MG63 (cell line): ENCODE measurements around the gene LTBP2. TPM values are rescaled to one million over a fixed set of nuclear protein-coding genes. Genes with fewer than 3 reads are reported as not detected.

Source experiments
- DNase-seq: peaks from one replicate; pipeline ENCODE4 v3.0.0-alpha.2; 2020
- H3K27me3 ChIP-seq: fragments of 250-450 bp; sonication (Bioruptor Pico); 2 replicates; pipeline ENCODE4 v1.5.1; 2020; ENCODE audit warnings: mild to moderate bottlenecking, moderate library complexity
- H3K36me3 ChIP-seq: fragments of 250-450 bp; sonication (Bioruptor Pico); 2 replicates; pipeline ENCODE4 v1.5.1; 2020; ENCODE audit warnings: mild to moderate bottlenecking, moderate library complexity
- H3K4me3 ChIP-seq: fragments of 250-450 bp; sonication (Bioruptor Pico); 2 replicates; pipeline ENCODE4 v1.5.1; 2020; ENCODE audit warnings: mild to moderate bottlenecking, moderate library complexity
- H3K9me3 ChIP-seq: fragments of 250-450 bp; sonication (Bioruptor Pico); 2 replicates; pipeline ENCODE4 v1.5.1; 2020; ENCODE audit warnings: mild to moderate bottlenecking, moderate library complexity
- total RNA-seq: library from RNA; depleted of rRNA; stranded (reverse); fragments of >200 nt; shearing (Covaris generic); gene quantifications from 2 replicates; pipeline ENCODE4 v1.2.3, GENCODE V29; 2014; ENCODE audit warnings: low replicate concordance

The LTBP2 gene
- total RNA-seq, 1 experiment from 2014 or later, result 4.5 TPM

DNA sequence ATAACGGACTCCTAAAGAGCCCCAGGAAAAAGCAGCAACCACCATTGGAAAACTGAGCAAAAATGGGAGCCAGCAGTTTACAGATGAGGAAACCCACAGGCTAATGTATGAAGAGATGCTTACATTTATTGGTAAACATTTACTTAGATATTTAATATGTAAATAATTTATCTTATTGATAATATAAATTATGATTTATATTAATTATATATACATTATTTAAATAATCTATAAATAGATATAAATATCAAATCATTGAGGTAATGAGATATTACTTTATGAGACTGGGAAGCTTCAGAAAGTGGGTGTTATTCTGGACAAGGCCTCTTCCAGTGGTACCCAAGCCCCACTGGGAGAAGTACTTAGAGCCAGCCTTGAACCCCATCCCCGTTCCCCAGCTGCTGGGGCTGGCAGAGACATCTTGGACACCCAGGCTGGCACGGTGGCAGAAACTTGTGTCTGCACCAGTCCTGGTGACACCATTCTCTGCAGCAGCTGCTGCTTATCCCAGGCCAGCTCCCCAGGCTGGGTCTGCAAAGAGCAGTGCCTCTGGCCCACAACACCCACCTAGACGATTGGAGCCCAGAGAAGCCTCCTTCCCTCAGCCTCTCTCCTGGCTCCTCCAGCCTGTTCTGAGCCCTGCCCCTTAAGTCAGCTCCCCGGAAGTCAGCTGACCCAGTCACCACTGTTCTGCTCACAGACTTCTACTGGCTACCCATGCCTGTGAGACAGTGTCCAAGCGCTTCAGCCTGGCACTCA, 92.5 kb downstream of the LTBP2 start:
- Histone ChIP-seq H3K27me3 (no peaks in the 10 kb centered on the region), H3K9me3 (no peaks in the 10 kb centered on the region), H3K36me3 (no peaks in the 10 kb centered on the region), H3K4me3 (no peak overlapping the region)
- no peak for DNase-seq

DNA sequence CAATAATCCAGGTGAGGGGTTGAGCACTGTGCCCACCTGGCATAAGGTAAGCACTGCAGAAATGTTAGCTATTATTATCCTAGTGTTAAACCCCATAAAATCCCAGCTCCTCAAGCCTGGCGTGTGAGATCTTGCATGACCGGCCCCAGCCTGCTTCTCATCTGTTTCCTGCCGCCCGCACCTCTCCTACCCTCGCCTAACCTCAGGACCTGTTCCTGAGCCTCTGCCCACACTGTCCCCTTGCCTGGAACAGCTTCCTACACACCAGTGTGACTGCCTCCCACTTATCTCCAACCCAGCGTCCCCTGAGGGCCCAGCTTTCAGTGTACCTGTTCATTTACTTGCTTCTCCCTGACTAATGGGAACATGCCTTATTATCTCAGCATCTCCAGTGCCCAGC, 93.8 kb downstream of the LTBP2 start:
- no peaks in the 10 kb centered on the region for H3K9me3 ChIP-seq
- no peaks in the 10 kb centered on the region for H3K27me3 ChIP-seq
- no peak overlapping the region for H3K4me3 ChIP-seq
- no peak for DNase-seq
- no peaks in the 10 kb centered on the region for H3K36me3 ChIP-seq

DNA sequence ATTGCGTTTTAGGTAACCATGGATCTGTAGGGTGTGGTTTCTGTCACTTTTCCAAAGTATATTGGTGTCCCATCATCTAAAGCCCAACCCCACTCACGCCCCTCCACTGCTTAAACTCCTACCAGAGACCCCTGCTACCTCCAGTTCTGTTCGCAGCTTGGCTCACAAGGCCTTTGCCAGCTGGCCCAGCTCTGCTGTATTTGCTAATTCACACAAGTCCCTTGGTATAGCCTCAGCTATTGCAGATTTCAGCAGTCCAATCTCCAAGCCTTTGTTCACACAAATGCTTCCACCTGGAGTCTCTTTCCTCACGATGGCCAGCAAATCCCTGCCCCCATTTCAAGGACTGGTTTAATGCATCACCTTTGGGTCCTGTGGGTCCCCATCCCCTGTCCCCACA, 94.3 kb downstream of the LTBP2 start:
- DNase-seq, result no peak
- H3K27me3 ChIP-seq, result no peaks in the 10 kb centered on the region
- H3K4me3 ChIP-seq, result no peak overlapping the region
- no peaks in the 10 kb centered on the region for H3K36me3 ChIP-seq
- H3K9me3 ChIP-seq, result no peaks in the 10 kb centered on the region

DNA sequence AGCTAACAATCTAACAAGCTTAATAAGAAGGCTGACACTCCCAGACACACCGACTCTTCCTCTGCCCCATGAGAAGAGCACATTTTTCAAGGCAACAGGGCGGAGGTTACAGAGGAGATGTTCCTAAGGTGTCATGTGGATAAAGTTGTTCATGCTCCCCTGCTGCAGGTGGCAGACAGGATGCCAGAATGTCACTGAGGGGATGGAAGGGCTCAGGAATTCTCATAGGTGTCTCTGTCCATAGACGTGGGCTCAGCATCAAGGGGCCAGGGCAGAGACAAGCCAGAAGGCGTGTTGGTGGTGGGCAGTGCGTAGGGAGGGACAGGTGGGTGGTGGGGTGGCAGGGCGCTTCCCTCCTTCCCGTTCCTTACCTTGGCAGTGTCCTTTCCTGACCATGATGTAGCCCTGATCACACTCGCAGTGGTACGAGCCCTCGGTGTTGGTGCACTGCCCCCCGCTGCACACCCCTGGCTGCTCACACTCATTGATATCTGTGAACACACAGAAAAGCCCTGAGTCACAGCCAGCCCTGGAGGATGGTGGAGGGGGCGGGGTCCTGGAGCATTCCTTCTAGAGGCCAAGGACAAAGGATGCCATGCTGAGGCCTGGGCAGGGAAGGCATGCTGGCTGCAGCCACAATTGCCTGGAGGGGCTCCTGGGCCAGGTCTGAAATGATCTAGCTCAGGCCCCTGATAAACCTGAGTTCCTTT, 95.4 kb downstream of the LTBP2 start:
- Histone ChIP-seq H3K4me3 (no peak overlapping the region), H3K36me3 (no peaks in the 10 kb centered on the region), H3K9me3 (no peaks in the 10 kb centered on the region), H3K27me3 (no peaks in the 10 kb centered on the region)
- DNase-seq, result peak; percentile 44

DNA sequence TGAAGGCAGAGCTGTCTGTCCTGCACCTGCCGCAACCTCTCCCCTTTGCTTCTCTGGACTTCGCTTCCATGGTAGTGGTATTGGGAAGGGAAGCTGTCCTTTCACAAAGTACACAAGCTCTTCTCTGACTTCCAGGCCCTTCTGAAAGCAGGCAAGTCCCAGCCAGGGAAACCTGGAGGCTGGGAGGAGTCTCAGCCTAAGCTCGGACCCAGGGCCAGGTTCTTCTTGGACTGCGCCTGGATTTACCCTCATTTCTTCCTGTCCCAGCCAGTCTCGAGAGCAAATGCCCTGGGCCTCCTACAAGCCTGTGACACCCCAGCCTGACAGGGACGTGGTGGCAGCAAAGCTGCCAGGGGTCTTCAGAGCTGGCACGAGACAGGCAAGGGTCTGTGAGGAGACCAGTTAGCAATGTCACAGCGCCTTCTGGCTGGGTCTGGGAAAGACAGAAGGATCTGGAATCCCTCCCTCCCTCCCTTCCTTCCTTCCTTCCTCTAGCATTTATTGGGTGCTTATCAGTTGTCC, 96.1 kb downstream of the LTBP2 start:
- Histone ChIP-seq H3K9me3 (no peaks in the 10 kb centered on the region), H3K36me3 (no peaks in the 10 kb centered on the region)

DNA sequence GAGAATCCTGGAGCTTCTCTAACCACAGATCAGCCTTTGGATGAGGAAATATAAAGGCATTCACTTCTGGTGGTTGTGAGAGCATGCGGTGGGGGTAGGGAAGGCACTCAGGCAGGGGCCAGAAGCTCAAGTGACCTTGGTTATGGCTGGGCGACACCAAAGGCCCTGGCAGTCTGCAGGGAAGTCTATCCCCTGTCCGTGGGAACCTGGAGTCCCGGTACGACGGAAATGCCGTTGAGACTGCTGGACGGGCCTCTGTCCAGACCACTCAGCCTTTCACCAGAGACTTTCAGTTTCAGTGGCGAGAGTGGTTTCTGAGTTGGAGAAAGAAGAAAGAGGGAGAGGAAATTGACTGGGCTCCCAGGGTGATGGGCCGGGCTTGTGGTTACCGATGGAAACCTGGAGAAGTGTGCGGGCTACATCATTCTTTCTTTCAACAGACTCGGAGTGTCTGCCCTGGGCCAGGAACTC, 97.5 kb downstream of the LTBP2 start:
- peak; percentile 65 for DNase-seq
- H3K27me3 ChIP-seq, result no peaks in the 10 kb centered on the region
- no peaks in the 10 kb centered on the region for H3K9me3 ChIP-seq
- H3K36me3 ChIP-seq, result no peaks in the 10 kb centered on the region
- H3K4me3 ChIP-seq, result peak overlapping the region; percentile 12; the same call in 1 of the 2 replicates

More for the DNA sequence above, 96.1 kb downstream of the LTBP2 start:
- H3K27me3 ChIP-seq, result no peaks in the 10 kb centered on the region
- DNase-seq, result no peak
- no peak overlapping the region for H3K4me3 ChIP-seq

DNA sequence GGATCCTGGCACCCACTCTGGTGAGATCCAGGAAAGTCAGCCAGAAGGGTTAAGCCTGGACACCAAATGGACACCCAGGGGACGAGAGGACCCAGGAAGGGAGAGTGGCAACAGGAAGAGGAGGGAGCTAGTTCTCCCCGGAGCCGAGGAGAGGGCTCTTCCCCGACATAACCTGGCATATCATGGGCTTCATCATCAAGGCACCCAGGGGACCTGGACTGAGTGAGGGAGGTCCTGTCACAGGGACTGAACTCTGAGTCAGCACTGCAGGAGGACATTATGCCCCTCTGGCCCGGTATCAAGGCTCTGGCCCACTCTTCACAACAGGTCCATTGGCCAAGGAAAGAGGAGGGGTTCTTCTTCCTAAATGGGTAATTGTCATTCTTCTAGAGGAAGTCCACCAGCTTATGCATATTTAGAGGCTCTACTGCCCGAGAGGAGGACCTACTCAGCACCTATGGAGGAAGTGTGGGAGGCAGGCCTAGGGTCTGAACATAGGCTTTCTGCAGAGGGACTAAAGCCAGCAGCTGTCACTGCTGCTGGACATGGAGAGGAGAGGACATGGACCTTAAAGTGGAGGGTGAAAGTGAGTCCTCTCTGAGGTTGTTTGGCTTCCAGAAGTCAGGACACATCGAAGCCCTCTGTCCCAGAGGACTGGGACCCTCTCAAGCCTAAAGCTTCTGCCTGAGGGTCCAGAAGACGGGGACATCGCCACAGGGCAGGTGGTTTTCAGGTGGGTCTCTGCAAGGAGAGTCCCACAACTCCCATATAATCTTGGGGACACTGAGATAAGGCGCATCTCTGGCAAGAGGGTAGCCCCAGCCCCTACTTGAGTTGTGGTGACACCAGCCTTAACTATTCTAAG, 99.8 kb downstream of the LTBP2 start:
- H3K27me3 ChIP-seq, result no peaks in the 10 kb centered on the region
- H3K9me3 ChIP-seq, result no peaks in the 10 kb centered on the region
- no peak overlapping the region for H3K4me3 ChIP-seq
- peak; percentile 51 for DNase-seq
- no peaks in the 10 kb centered on the region for H3K36me3 ChIP-seq

DNA sequence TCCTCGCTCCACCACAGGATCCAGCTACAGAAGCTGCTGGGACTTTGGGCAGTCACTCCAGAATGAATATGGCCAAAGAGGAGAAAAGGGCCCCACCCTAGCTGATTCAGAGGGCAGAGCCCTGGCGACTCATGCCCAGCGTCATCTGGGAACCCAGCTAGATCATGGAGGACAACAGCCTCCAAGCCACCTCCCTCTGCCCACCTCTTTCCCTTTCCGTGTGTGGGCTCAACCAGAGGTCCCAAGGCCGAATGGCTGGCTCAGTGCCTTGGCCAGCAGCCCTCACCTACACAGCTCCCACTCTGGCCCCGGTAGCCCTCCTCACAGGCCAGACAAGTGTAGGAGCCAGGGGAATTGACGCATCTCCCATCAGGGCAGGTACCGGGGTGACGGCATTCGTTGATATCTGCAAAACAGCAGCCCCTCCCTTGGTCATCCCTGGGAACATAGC, 101.1 kb downstream of the LTBP2 start:
- H3K9me3 ChIP-seq, result no peaks in the 10 kb centered on the region
- H3K36me3 ChIP-seq, result no peaks in the 10 kb centered on the region
- no peak overlapping the region for H3K4me3 ChIP-seq
- DNase-seq, result peak; percentile 68
- H3K27me3 ChIP-seq, result no peaks in the 10 kb centered on the region

DNA sequence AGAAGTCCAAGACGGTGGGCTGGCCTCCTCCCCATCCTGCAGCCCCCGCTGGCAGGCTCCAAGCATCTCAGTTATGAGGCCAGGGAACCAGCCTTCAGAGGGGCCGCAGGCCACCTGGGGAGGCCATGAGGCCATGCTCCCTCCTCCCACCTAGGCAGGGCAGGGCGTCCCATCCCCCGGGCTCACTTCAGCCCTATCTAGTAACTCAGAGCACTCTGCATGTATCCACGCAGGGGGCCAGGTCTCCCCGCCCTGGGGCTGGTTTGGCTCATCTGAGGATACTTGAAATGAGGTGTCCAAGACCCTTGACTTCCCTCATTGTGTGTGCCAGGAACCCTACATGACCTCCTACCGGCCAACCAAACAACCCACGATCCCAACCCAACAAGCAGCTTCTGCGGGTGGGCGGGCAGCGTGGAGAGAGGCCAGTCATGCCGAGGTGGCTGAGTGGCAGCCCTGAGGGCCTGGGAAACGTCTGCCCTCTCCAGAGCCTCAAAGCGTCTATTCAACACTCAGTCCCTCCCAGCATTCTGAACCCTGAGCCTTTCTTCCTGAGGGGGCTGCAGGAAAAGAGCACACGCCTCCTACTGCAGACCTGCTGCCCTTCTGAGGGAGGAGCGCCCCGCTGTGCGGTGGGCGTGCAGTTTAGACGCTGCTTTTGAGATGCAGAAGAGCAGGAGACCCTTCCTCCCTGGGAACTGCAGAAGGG, 101.7 kb downstream of the LTBP2 start:
- no peaks in the 10 kb centered on the region for H3K36me3 ChIP-seq
- no peaks in the 10 kb centered on the region for H3K27me3 ChIP-seq
- DNase-seq, result peak; percentile 44
- H3K4me3 ChIP-seq, result no peak overlapping the region
- no peaks in the 10 kb centered on the region for H3K9me3 ChIP-seq

DNA sequence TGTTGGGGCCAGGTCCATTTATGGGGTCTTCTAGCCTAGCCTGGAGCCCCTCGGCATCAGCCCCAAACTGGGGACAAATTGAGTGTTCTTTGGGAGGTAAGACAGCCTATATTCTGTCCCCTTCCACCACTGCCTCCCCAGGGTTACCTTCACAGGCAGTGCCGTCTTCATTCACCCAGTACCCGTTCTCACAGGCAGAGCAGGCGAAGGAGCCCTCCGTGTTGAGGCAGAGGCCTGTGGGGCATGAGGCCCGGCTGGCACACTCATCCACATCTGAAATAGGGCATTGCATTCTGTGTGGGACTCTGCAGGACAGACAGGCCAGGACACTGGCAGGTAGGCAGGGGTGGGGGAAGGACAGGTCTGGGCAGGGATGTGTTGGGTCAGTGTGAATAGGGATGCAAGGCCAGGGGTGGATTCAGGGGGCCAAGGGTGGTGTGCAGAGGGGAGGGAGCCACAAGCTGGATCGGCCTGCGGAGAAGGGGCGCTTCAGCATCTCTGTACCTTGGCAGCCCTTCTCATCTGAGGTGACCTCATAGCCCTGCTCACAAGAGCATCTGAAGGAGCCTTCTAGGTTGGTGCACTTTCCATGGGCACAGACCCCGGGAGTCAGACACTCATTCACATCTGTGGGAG, 102.3 kb downstream of the LTBP2 start:
- H3K27me3 ChIP-seq, result no peaks in the 10 kb centered on the region
- no peaks in the 10 kb centered on the region for H3K36me3 ChIP-seq
- no peak for DNase-seq
- H3K4me3 ChIP-seq, result no peak overlapping the region
- no peaks in the 10 kb centered on the region for H3K9me3 ChIP-seq

DNA sequence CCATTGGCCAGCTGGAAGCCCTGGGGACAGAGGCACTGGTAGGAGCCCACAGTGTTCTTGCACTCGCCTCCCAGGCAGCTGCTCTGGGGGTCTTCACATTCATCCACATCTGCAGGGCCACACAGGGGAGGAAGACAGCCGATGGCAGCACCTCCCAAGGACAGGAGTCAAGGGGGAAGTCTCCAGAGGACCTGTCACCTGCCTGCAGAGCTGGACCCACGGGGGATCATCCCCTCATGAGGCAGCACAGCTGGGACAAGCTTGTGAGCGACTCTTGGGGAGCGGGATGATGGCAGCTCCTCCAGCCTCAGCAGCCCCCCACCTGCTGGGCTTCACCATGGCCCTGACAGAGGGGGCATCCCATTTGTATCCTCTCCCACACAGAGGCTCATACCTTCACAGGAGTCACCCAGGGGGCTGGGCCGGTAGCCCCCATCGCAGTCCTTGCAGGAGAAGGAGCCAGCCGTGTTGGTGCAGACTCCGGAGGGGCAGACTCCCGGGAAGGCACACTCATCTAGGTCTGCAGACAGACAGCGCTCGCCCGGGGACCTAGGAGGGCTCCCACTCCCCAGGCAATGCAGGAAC, 103.1 kb downstream of the LTBP2 start:
- no peak for DNase-seq
- Histone ChIP-seq H3K27me3 (no peaks in the 10 kb centered on the region), H3K9me3 (no peaks in the 10 kb centered on the region), H3K36me3 (no peaks in the 10 kb centered on the region), H3K4me3 (no peak overlapping the region)

DNA sequence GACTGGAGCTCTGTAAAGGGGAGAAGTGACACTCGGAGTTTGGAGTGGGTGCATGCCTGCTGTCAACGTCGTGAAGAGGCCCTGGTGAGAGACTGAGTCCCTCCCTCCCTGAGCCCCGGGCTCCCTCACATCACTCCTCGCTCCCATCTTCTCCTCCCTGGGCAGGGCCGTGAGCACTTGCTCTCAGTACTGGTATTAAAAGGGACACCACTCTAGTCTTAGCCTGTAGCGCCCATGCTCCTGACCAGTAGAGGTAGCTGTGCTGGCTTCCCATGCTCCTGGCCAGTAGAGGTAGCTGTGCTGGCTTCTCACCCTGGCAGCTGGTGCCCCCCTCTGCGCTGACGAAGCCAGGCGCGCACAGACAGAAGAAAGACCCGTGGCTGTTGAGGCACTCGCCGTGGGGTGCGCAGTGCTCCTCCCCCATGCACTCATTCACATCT, 103.7 kb downstream of the LTBP2 start:
- Histone ChIP-seq H3K36me3 (no peaks in the 10 kb centered on the region), H3K9me3 (no peaks in the 10 kb centered on the region)
- no peak for DNase-seq

DNA sequence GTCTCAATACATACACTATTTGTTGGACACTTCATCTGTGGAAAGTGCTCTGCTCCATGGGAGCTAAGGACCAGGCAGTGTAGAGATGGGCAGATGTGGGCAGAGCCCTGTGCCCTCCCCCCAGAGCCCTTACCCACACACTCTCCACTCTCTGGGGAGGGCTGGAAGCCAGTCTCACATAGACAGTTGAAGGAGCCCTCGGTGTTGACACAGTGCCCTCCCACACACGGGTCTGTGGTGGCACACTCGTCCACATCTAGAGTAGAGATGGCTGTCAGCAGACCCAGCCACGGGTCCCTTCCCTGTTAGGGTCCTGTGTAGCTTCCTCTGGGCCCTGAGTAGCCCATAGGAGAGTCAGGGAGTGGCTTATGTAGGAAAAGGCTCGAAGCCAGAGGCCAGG, 104.2 kb downstream of the LTBP2 start:
- H3K27me3 ChIP-seq, result no peaks in the 10 kb centered on the region
- no peak overlapping the region for H3K4me3 ChIP-seq
- DNase-seq, result no peak
- no peaks in the 10 kb centered on the region for H3K9me3 ChIP-seq
- H3K36me3 ChIP-seq, result no peaks in the 10 kb centered on the region

More for the DNA sequence above, 103.7 kb downstream of the LTBP2 start:
- Histone ChIP-seq H3K4me3 (no peak overlapping the region), H3K27me3 (no peaks in the 10 kb centered on the region)

DNA sequence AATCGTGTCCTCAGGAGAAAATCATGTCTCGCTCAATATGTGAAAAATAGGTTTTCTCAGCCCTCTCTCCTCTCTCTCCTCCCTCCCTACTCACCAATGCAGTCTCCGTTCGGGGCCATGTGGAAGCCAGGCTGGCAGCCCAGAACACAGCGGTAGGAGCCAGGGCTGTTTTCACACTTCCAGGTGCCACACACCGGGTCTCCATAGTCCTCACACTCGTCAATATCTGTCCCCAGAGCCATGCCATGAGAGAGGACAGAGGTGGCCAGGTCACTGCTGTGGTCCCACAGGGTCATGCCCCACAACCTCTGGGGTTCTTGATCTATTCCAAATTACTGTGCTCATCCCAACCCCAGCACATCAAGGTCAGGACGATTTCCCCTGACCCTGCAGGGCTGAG, 105.0 kb downstream of the LTBP2 start:
- Histone ChIP-seq H3K4me3 (no peak overlapping the region), H3K36me3 (no peaks in the 10 kb centered on the region), H3K27me3 (no peaks in the 10 kb centered on the region), H3K9me3 (no peaks in the 10 kb centered on the region)
- no peak for DNase-seq

DNA sequence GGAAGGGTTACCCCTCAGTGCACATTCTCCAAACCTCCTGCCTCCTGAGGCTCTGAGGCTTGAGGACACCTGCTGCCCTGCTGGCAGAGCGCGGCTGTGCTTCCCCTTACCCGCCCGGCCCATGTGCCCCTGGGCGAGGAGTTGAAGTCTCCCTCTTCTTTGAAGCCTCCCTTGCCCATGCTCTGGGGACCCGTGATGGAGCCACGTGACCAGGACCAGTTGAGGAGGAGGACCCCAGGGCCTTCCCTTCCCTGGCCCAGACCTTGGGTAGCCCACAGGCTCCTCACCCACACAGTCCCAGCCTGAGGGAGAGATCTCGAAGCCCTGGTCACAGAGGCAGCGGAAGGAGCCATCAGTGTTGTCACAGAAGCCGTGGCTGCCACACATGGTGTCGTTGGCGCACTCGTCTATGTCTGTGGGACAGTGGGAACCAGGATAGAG, 105.6 kb downstream of the LTBP2 start:
- no peaks in the 10 kb centered on the region for H3K27me3 ChIP-seq
- DNase-seq, result no peak
- H3K9me3 ChIP-seq, result no peaks in the 10 kb centered on the region
- H3K36me3 ChIP-seq, result no peaks in the 10 kb centered on the region
- no peak overlapping the region for H3K4me3 ChIP-seq
